HG03175 (cell line): ENCODE data around the gene FERMT3.

ENCODE experiments used
- ATAC-seq: cut with Tn5 transposase; IDR thresholded peaks from one replicate; pipeline ENCODE4 v1.9.1; 2021; ENCODE audit warnings: mild to moderate bottlenecking, moderate library complexity; ENCODE audit not compliant: unreplicated experiment

The FERMT3 gene

GRCh38 chr11:64247729-64248531 lies 41.4 kb downstream of the FERMT3 start:
- ATAC-seq, result no peak

- no peak for ATAC-seq
Observed at GRCh38 chr11:64248578-64248977, 42.1 kb downstream of the FERMT3 start.

DNA sequence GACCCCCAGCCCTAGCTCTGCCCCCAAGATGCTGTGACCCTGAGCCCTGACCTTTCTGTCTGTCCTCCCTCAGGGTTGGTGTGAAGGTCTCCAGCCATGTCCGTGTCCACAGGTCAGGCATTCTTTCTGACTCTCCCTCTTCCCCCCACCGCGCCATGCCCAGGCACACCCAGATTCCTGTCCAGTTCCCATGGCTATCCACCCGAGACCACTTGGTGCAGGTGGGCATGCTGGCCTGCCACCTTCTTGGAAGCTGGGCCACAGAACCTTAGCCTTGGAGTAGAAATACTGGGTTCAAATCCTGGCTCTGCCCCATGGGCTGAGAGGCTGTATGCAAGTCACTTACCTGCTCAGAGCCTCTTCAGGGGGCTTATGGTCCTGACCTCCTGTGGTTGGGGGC lies 42.5 kb downstream of the FERMT3 start:
- ATAC-seq, result no peak

GRCh38 chr11:64249563-64250414 lies 43.3 kb downstream of the FERMT3 start:
- ATAC-seq, result no peak

DNA sequence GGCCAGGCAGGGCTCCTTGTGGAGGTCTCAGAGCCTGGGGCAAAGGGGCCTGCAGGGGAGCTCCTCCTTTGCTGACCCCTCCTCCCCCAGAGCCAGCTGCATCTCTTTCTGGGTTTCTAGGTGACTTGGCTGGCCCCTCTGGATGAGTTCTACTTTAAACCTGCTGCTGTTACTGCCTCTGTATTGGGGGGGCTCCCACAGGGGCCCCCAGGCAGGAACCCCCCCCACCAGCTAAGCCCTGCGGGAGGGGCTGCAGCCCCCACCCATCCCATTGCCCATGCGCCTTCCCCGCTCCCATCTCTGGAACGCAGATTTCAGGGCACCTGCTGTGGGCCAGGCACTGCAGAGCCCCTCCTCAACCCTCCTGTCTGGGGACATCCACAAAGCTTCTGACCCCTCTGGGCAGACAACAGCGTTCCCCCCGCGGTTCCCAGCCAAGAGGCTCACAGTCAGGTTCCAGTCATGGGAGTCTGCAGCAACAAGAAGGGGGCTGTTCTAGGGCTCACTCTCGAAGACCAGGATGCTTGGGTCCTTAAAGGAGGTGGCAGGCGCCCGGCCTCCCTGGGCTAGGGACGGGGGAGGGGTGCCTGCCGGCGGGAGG lies 44.0 kb downstream of the FERMT3 start:
- ATAC-seq, result no peak

DNA sequence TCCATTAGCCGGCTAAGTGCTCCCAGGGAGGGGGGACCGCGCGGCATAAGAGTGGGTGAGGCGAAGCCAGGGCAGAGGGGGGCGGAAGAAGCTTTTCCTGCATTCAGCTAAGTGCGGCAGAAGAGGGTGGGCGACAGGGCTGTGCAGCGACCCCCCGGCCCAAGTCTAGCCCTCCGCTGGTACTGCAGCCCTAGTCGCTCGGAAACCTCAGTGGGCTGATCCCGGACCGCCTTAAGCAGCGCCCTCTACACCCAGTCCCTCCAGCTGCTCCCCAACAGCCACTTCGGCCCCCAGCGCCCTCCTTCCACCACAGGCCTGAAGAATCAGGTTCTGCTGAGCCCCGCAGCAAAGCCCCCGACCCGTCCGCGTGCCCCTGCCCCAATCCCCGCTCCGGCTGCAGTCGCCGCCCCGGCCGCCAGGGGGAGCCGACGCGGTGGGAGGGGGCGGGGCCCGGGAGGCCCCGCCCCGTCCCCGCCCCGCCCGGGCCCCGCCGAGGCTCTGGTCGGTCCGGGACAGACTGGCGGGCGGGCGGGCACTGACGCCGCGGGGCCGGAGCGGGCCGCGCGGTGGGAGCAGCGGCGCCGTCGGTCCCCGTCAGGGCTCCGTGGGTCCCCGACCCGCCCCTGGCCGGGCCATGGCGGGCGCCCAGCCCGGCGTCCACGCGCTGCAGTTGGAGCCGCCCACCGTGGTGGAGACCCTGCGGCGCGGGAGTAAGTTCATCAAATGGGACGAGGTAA lies 44.7 kb downstream of the FERMT3 start, which contains the start of gene PLCB3:
TSS of gene PLCB3 (plus strand) at position 515 of the 737 bp plus-strand sequence. CDS start at position 635, 120 bp downstream.
- peak; percentile 38 for ATAC-seq

DNA sequence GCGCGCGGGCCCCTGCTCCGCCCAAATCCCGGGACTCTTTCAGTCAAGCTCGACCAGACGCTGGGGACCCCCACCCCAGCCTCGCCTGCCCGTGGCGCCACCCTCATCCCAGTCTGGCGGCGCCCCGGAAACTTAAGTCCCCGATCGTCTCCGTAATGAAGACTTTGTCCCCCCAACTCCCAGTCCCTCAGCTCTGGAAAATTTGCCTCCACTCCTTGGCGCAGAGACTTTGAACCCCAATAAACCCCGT lies 45.2 kb downstream of the FERMT3 start:
- no peak for ATAC-seq

DNA sequence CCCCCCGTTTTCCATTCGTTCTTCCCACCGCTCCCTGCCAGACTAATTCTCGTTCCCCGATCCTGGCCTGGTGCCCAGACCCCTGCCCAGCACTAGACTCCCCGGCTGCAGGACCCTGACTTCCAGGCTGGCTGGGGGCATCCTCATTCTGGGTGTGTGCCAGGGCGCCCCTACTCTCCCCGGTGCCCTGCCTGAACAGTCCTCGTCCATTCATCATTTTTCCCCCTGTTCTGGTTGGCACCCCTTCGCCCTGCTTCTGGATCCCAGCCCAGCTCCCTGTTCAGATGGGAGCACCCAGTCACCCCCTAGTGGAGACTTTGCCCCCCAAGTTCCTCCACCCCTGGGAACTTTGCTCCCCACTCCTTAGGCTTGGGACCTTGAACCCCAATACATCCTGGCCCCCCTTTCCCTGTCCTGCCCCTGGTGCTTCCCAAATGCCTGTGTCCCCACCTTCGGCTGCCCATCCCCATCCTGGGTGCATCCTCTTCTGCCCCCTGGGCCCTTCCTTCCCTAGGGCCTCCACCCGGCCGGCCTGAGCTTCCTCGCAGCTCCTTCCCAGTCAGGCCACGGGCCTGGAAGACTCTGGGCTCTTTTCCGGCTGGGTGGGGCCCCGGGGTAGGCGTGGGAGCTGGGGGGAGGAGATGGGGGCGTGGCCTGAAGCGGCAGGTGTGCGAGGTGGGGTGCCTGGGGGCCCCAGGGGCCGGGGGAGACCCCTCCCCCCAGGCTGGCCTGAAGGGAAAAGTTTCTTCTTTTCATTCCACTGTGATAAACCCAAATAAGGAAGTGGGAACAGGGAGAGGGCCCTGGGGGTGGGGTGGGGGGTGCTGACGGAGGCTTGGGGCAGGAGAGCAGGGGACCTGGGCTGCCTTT lies 45.7 kb downstream of the FERMT3 start:
- no peak for ATAC-seq

DNA sequence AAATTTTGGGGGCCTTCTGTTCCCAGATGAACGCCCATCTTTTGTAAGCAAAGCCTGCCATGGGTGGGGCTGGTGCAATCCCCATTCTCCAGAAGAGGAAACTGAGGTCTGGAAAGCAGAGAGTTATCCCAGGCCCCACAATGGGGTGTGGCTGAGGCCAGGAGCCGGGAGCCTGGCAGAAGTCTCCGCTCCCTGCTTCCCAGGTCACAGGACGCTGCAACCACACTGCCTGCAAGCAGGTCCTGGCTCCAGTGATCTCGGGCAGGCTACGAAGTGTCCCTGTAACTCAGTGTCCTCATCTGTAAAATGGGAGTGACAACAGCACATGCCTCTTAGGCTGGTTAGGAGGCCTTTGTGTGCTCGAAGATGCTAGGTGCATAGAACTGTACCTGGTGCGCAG lies 46.5 kb downstream of the FERMT3 start:
- ATAC-seq, result no peak

GRCh38 chr11:64253481-64253880 lies 47.0 kb downstream of the FERMT3 start:
- no peak for ATAC-seq

- ATAC-seq, result no peak
Observed at GRCh38 chr11:64254326-64254725, 47.8 kb downstream of the FERMT3 start.

GRCh38 chr11:64255135-64256128 lies 48.9 kb downstream of the FERMT3 start:
- ATAC-seq, result no peak

GRCh38 chr11:64256300-64256699 lies 49.8 kb downstream of the FERMT3 start:
- ATAC-seq, result no peak

DNA sequence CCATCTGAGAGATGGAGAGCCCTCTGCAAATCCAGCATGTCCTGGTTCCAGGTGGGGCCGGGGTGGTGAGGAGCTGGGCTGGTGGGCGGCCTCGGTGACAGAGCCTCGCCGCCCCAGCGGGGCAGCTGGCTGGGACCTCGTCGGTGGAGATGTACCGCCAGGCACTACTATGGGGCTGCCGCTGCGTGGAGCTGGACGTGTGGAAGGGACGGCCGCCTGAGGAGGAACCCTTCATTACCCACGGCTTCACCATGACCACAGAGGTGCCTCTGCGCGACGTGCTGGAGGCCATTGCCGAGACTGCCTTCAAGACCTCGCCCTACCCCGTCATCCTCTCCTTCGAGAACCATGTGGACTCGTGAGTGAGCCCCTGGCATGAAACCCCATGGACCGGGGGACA lies 51.8 kb downstream of the FERMT3 start:
- no peak for ATAC-seq

- ATAC-seq, result no peak
Observed at GRCh38 chr11:64258946-64259532, 52.5 kb downstream of the FERMT3 start.

- no peak for ATAC-seq
Observed at GRCh38 chr11:64259533-64260067, 53.1 kb downstream of the FERMT3 start.

DNA sequence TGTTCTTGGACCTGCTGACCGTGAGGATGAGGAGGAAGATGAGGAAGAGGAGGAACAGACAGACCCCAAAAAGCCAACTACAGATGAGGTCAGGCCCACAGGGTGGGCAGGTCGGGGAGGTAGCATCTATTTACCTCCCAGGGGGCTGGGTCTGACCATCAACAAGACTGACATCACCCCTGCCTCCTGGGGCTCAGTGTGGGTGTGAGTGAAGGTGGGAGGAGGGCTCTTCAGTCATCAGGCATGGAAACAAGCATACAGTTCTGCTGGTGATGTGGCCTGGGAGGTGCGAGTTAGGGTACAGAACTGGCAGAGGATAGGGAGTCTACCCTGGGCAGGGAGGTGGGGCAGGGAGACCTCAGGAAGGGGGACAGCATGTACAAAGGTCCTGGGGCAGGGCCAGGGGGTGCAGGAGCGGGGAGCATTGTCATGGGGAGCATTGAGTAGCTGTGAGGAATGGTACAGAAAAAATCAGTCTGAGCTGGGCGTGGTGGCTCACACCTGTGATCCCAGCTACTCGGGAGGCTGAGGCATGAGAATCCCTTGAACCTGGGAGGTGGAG lies 53.7 kb downstream of the FERMT3 start:
- ATAC-seq, result no peak

DNA sequence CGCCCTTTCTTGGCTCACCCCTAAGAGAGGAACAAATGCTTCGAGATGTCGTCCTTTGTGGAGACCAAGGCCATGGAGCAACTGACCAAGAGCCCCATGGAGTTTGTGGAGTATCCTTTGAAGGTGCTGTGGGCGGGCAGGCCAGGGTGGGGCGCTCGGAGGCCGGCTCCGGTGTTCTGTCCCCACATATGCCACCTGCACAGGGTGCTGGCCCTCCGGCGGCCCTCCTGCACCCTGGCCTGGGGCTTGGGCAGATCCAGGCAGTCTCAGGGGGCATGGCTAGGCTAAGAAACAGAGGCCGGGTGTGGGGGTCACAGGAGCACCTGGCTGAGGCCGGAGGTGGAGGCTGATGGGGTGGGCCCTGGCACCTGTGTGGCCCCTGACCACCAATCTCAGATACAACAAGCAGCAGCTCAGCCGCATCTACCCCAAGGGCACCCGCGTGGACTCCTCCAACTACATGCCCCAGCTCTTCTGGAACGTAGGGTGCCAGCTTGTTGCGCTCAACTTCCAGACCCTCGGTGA lies 55.1 kb downstream of the FERMT3 start:
- no peak for ATAC-seq
